GM12878 (cell line): ENCODE results near the gene NUDT17. TPM values are rescaled to one million over a fixed set of nuclear protein-coding genes. Genes with fewer than 3 reads are reported as not detected.

Experiments used
- BHLHE40 ChIP-seq, 2 experiments: fragments of 450-650 bp in 1 of 2; IDR thresholded peaks; 2 replicates each; pipeline ENCODE4 v1.6.1; 2011 to 2017; ENCODE audit warnings: low read depth in 2 of 2, borderline replicate concordance in 1 of 2, improper control_type of control experiment in 1 of 2, low read length in 1 of 2, mild to moderate bottlenecking in 1 of 2
- CHD4 ChIP-seq: fragments of 200-600 bp; sonication (generic); IDR thresholded peaks from 2 replicates; pipeline ENCODE4 v1.6.1; 2016; ENCODE audit warnings: mild to moderate bottlenecking
- CREB1 ChIP-seq: IDR thresholded peaks from 2 replicates; pipeline ENCODE4 v1.6.1; 2012; ENCODE audit warnings: low read depth, mild to moderate bottlenecking, inconsistent platforms
- EGR1 ChIP-seq, 2 experiments: IDR thresholded peaks; 1 replicate in 1 of 2; 2 replicates in 1 of 2; pipeline ENCODE4 v1.6.1; 2011 to 2012; ENCODE audit warnings: low read depth in 2 of 2, low read length in 2 of 2, borderline replicate concordance in 1 of 2, mild to moderate bottlenecking in 1 of 2, moderate library complexity in 1 of 2
- FOS ChIP-seq: IDR thresholded peaks from 3 replicates; pipeline ENCODE4 v1.6.1; 2011; ENCODE audit warnings: borderline replicate concordance; ENCODE audit not compliant: insufficient read length; ENCODE audit errors: extremely low read depth
- KAT2A ChIP-seq: conservative IDR thresholded peaks from 2 replicates; pipeline ENCODE4 v1.6.1; 2011; ENCODE audit warnings: low read depth, low read length; ENCODE audit not compliant: control insufficient read depth
- MXI1 ChIP-seq: fragments of 150-350 bp; IDR thresholded peaks from 2 replicates; pipeline ENCODE4 v1.6.1; 2011; ENCODE audit warnings: low read depth, mild to moderate bottlenecking, inconsistent platforms, low read length, improper control_type of control experiment
- POU2F2 ChIP-seq: IDR thresholded peaks from 3 replicates; pipeline ENCODE4 v1.6.1; 2011; ENCODE audit warnings: low read depth, mild to moderate bottlenecking, low read length, borderline replicate concordance
- STAT1 ChIP-seq: fragments of 450-650 bp; conservative IDR thresholded peaks from 2 replicates; pipeline ENCODE4 v1.6.1; 2014; ENCODE audit warnings: antibody characterized with exemption, mild to moderate bottlenecking
- YY1 ChIP-seq: IDR thresholded peaks from 2 replicates; pipeline ENCODE4 v1.6.1; 2011; ENCODE audit warnings: low read depth, mild to moderate bottlenecking, low read length
- polyA plus RNA-seq, 11 experiments: library from polyadenylated mRNA; depleted of rRNA in 4 of 11; unstranded in 6 of 11; stranded (reverse) in 5 of 11; fragments of >200 nt; fragmentation: Nextera tagmentation in 4 of 11; fragmentation: Illumina TruSeq in 1 of 11; extraction: Ambion mirVana in 4 of 11; extraction: Trizol in 1 of 11; gene quantifications; 1 replicate in 1 of 11; 2 replicates in 10 of 11; pipeline versions ENCODE4 v1.2.1 to v1.2.3, GENCODE V29; 2011 to 2016; ENCODE audit warnings: inconsistent platforms in 2 of 11, missing spikeins in 2 of 11, low read depth in 1 of 11
- total RNA-seq, 4 experiments: library from RNA; depleted of rRNA in 3 of 4; stranded (reverse); fragments of >200 nt in 3 of 4; fragmentation: Illumina TruSeq in 1 of 4; extraction: Trizol in 1 of 4; gene quantifications; 2 replicates each; pipeline versions ENCODE4 v1.2.1 to v1.2.3, GENCODE V29; 2013 to 2021
- TF ChIP-seq, protein P1 (sequence below): fragments of 450-650 bp; formaldehyde crosslinking; IDR thresholded peaks from 2 replicates; pipeline ENCODE4 v1.5.0; 2022; ENCODE audit warnings: mild to moderate bottlenecking, missing genetic modification characterization

Gene NUDT17
- total and polyA plus RNA-seq, 10 of the 15 experiments (the other 5 are each of a cell fraction or from before 2014, with no cell fraction given) = 1.2 to 4.7 (median 4.0) TPM

DNA sequence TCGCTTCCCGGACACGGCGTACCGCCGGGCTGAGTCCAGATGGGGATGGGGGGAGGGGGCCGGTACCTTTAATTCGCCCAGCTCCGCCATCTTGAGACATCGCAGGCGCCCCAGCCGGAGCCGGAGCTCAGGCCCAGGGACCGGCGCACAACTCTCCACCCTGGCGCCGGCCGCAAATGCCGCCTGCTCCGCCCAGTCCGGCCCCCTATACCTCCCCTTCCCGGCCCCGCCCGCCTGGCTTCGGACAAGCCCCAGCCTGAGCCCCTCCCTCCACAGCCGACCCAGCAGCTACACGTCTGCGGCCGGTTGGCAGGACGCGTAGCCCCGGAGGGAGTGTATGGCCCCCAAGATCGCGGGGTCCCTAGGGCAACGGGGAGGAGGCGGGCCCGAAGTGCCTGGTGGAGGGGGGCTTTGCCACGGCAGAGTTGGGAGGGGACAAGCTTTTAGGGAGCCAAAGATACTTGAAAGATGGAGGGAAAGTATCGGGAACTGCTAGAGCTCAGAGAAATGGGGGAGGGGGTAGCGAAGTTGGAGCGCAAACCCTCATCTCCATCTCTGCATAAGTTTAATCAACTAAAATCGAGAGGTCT is 13.6 kb downstream of the NUDT17 start, which contains the start of gene PIAS3 (continued):
- TF ChIP-seq STAT1 = 0 out of 2 replicates have a peak, but pooled peaks have one; percentile 43
- peak in 1 of 2 experiments; percentile 48; a peak in 1 of 4 replicates for TF ChIP-seq BHLHE40 (IDR thresholded peaks at IDR 0.05; ENCODE audit: borderline replicate concordance in 1 of 2, low read depth in 2 of 2, low read length in 1 of 2)
- peak; percentile 98 for TF ChIP-seq YY1
- no peak for TF ChIP-seq CHD4
- peak; percentile 67 for TF ChIP-seq MXI1
- TF ChIP-seq, protein P1, sequence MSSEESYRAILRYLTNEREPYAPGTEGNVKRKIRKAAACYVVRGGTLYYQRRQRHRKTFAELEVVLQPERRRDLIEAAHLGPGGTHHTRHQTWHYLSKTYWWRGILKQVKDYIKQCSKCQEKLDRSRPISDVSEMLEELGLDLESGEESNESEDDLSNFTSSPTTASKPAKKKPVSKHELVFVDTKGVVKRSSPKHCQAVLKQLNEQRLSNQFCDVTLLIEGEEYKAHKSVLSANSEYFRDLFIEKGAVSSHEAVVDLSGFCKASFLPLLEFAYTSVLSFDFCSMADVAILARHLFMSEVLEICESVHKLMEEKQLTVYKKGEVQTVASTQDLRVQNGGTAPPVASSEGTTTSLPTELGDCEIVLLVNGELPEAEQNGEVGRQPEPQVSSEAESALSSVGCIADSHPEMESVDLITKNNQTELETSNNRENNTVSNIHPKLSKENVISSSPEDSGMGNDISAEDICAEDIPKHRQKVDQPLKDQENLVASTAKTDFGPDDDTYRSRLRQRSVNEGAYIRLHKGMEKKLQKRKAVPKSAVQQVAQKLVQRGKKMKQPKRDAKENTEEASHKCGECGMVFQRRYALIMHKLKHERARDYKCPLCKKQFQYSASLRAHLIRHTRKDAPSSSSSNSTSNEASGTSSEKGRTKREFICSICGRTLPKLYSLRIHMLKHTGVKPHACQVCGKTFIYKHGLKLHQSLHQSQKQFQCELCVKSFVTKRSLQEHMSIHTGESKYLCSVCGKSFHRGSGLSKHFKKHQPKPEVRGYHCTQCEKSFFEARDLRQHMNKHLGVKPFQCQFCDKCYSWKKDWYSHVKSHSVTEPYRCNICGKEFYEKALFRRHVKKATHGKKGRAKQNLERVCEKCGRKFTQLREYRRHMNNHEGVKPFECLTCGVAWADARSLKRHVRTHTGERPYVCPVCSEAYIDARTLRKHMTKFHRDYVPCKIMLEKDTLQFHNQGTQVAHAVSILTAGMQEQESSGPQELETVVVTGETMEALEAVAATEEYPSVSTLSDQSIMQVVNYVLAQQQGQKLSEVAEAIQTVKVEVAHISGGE = no peak
- TF ChIP-seq CREB1 = 0 out of 2 replicates have a peak, but pooled peaks have one; percentile 17
- TF ChIP-seq KAT2A = no peak
- no peak for TF ChIP-seq POU2F2
- TF ChIP-seq FOS = no peak
- 0 out of 3 replicates have a peak, but pooled peaks of 1 of the 2 experiments have one; percentile 11 for TF ChIP-seq EGR1 (IDR thresholded peaks at IDR 0.05; ENCODE audit: borderline replicate concordance in 1 of 2, low read depth in 2 of 2, low read length in 2 of 2)
